ENCODE data around the gene NR2E1.

NR2E1 gene

DNA sequence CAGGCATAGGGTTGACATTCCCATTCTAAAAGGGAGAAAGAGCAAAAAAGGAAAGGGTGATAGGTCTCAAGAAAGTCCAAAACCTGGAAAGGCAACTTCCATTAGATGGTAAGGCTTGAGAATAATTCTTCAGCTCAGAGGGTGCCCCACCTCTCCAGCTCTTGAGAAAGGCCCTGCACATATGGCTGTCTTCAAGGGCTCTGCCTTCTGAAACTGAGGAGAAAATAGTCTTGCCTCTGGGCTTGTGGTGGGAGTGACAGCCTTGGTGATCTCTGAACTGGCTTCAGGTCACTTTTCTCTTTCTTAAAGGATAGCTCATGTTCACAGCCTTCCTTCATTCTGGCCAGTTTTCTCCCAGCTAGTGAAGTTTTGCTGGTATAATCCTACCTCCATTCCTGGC, 35.6 kb upstream of the NR2E1 start:
- TF ChIP-seq CTCF (IDR thresholded peaks at IDR 0.05; ENCODE audit: insufficient read depth, low read depth, low read length, missing control alignments) = no peak
- no peak overlapping the region for H3K4me3 ChIP-seq (ENCODE audit: low read depth, low read length)

DNA sequence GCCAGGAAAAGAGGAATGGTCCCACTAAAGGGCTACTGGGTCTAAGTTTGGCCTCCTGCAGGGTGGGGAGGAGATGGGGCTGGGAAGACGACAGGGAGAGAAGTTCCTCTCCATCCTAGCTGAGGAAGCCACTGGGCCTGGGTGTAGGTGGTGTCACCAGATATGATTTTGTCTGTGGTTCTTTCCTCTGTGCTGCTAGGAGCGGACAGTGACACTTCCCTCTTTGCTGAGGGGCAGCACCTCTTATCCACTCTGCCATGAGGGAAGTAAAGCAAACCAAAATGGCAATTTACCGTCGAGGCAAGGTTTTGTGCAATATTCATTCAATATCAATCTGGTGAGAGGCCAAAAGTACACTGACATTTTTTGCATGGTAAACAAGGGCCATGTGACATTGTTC, 33.0 kb upstream of the NR2E1 start:
- TF ChIP-seq CTCF (IDR thresholded peaks at IDR 0.05; ENCODE audit: insufficient read depth, low read depth, low read length, missing control alignments) = no peak
- no peak for DNase-seq (ENCODE audit: low read depth)
- no peak overlapping the region for H3K4me3 ChIP-seq (ENCODE audit: low read depth, low read length)

More for the DNA sequence above, 35.6 kb upstream of the NR2E1 start:
- DNase-seq (ENCODE audit: low read depth) = no peak

DNA sequence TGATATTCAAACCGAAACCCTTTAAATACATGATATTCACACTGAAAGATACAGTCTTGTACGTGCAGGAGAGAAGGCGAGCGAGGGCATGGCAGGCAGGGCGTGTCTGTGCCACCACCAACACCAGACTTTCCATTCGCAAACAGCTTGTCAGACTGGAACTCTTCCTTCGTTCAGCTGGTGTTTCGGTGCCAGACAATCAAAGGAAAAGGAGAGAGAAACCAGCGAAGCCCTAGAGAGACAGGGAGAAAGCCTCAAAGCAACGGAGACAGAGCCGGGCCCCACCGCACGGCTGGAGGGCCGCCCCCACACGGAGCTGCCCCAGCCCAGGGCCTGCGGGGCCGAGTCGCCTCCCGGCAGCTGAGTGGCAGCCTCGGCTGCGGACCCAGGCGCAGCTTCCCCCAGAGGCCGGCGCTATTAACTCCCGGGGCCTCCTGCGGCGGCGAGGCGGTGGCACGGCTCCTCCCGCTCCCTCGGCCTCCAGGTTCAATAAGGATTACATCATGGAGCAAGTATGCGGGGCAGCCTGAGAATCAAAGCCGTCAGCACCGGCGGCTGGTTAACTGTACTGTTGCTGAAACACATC, 32.1 kb upstream of the NR2E1 start:
- TF ChIP-seq CTCF (IDR thresholded peaks at IDR 0.05; ENCODE audit: insufficient read depth, low read depth, low read length, missing control alignments) = no peak
- H3K4me3 ChIP-seq (ENCODE audit: low read depth, low read length) = peak overlapping the region; percentile 34
- DNase-seq (ENCODE audit: low read depth) = no peak

DNA sequence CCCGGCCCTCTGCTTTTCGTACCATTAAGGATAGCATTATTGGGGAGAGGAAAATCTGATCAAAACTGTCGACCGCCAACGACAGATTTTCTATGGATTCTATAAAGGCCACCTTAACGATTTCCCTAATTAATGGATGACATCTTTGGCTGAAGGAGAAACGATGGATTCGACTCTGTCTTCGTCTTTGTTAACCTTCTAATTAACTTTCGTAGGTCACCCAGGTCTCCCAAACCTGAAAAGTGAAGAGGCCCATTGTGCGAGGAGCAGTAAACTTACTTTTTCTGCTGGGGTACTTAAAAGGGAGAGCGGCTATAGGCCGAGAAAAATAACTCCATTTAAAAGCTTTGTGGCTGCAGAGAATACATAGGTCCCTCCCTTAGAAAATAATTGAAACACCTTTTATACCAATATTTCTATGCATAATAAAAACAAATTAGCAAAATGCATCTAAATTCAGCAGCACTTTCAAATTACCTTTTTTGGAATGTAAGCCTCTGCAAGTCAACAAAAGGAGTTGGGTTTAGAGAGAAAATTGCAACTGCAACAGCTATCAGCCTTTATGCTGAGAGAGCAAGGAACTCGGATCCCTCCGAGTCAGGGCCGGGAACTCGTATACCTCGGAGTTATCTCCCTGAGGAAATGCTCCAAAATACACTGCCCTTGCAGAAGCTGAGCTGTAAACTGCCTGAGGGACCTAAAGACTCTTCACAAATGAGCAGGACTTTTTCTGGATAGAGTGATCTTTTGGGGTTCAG, 31.4 kb upstream of the NR2E1 start:
- DNase-seq (ENCODE audit: low read depth) = no peak
- TF ChIP-seq CTCF (IDR thresholded peaks at IDR 0.05; ENCODE audit: insufficient read depth, low read depth, low read length, missing control alignments) = no peak
- H3K4me3 ChIP-seq (ENCODE audit: low read depth, low read length) = no peak overlapping the region

- no peak overlapping the region for H3K4me3 ChIP-seq (ENCODE audit: low read depth, low read length)
- no peak for TF ChIP-seq CTCF (IDR thresholded peaks at IDR 0.05; ENCODE audit: insufficient read depth, low read depth, low read length, missing control alignments)
- no peak for DNase-seq (ENCODE audit: low read depth)
Measured at GRCh38 chr6:108142240-108142639, 23.6 kb upstream of the NR2E1 start.

DNA sequence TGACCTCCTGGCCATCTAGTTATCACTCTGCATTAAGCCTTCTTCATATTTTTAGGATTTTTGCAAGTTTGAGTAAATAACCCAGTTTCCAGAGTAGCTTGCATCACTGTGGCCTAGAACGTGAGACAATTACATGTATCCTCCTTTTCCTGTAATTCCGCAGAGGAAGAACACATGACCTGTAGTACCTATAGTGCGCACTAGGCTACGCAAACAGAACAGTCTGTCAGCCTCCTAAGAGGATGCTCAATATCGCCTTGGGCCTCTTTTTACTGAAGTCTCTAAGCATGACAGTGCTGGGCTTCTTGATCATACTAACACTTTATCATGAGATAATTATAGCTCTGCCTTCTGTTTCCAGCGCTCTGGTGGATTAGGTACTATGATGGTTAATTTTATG, 20.2 kb upstream of the NR2E1 start:
- no peak overlapping the region for H3K4me3 ChIP-seq (ENCODE audit: low read depth, low read length)
- TF ChIP-seq CTCF (IDR thresholded peaks at IDR 0.05; ENCODE audit: insufficient read depth, low read depth, low read length, missing control alignments) = peak; percentile 3
- no peak for DNase-seq (ENCODE audit: low read depth)

Data from GM12865 (cell line).